ENCODE data around the gene PHACTR3. TPM values are rescaled to one million over a fixed set of nuclear protein-coding genes. Genes with fewer than 3 reads are reported as not detected.

PHACTR3 gene
- total RNA-seq, 1 donor from 2014 or later: 8.7 TPM

- peaks cover 8% of the 10 kb centered on the region for H3K4me1 Mint-ChIP-seq (ENCODE audit: unreplicated experiment)
- DNase-seq (ENCODE audit: low spot score): no peak
- no peaks in the 10 kb centered on the region for H3K36me3 Mint-ChIP-seq (ENCODE audit: low read depth, unreplicated experiment)
- no peak overlapping the region for H3K27ac Mint-ChIP-seq (ENCODE audit: unreplicated experiment)
- TF ChIP-seq, protein P1, sequence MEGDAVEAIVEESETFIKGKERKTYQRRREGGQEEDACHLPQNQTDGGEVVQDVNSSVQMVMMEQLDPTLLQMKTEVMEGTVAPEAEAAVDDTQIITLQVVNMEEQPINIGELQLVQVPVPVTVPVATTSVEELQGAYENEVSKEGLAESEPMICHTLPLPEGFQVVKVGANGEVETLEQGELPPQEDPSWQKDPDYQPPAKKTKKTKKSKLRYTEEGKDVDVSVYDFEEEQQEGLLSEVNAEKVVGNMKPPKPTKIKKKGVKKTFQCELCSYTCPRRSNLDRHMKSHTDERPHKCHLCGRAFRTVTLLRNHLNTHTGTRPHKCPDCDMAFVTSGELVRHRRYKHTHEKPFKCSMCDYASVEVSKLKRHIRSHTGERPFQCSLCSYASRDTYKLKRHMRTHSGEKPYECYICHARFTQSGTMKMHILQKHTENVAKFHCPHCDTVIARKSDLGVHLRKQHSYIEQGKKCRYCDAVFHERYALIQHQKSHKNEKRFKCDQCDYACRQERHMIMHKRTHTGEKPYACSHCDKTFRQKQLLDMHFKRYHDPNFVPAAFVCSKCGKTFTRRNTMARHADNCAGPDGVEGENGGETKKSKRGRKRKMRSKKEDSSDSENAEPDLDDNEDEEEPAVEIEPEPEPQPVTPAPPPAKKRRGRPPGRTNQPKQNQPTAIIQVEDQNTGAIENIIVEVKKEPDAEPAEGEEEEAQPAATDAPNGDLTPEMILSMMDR (IDR thresholded peaks at IDR 0.05; ENCODE audit: unreplicated experiment): no peak
- H3K4me3 Mint-ChIP-seq (ENCODE audit: unreplicated experiment): no peak overlapping the region
- H3K9me3 Mint-ChIP-seq (ENCODE audit: unreplicated experiment): no peaks in the 10 kb centered on the region
- H3K27me3 Mint-ChIP-seq (ENCODE audit: unreplicated experiment): peaks cover 14% of the 10 kb centered on the region
Measured at GRCh38 chr20:59814840-59815340, 210.6 kb downstream of the PHACTR3 start.

DNA sequence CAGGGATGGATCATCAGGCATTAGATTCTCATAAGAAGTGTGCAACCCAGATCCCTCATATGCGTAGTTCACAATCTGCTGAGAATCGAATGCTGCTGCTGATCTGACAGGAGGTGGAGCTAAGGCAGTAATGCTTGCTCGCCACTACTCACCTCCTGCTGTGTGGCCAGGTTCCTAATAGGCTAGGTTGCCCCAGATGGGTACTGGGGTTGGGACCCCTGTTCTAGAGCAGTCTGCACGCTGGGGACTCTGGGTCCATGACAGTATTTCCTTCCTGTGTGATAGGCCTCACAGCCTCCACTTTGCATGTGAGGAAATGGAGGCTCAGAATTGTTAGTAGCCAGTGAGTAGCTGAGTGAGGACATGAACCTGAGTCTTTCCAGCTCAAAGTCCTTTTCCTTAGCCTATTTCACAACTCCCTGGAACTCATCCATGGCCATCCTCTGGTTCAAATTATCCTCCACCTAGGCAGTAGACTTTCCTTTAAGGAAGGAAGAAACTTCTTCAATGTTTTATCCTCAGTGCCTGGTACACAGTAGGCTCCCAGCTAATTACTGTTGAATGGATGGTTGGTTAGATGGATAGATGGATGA is 211.9 kb downstream of the PHACTR3 start:
- Mint-ChIP-seq H3K27me3 (ENCODE audit: unreplicated experiment) (peaks cover 11% of the 10 kb centered on the region), H3K4me1 (ENCODE audit: unreplicated experiment) (peaks cover 8% of the 10 kb centered on the region), H3K4me3 (ENCODE audit: unreplicated experiment) (no peak overlapping the region), H3K9me3 (ENCODE audit: unreplicated experiment) (no peaks in the 10 kb centered on the region), H3K36me3 (ENCODE audit: low read depth, unreplicated experiment) (no peaks in the 10 kb centered on the region), H3K27ac (ENCODE audit: unreplicated experiment) (no peak overlapping the region)
- no peak for DNase-seq (ENCODE audit: low spot score)
- TF ChIP-seq, protein P1 (IDR thresholded peaks at IDR 0.05; ENCODE audit: unreplicated experiment): no peak

GRCh38 chr20:59817406-59817805 is 213.1 kb downstream of the PHACTR3 start:
- Mint-ChIP-seq H3K27ac (ENCODE audit: unreplicated experiment) (no peak overlapping the region), H3K9me3 (ENCODE audit: unreplicated experiment) (no peaks in the 10 kb centered on the region), H3K4me1 (ENCODE audit: unreplicated experiment) (peaks cover 15% of the 10 kb centered on the region), H3K36me3 (ENCODE audit: low read depth, unreplicated experiment) (no peaks in the 10 kb centered on the region), H3K4me3 (ENCODE audit: unreplicated experiment) (no peak overlapping the region), H3K27me3 (ENCODE audit: unreplicated experiment) (peaks cover 9% of the 10 kb centered on the region)
- DNase-seq (ENCODE audit: low spot score): no peak
- TF ChIP-seq, protein P1 (IDR thresholded peaks at IDR 0.05; ENCODE audit: unreplicated experiment): no peak

GRCh38 chr20:59817846-59818615 is 213.7 kb downstream of the PHACTR3 start:
- H3K27ac Mint-ChIP-seq (ENCODE audit: unreplicated experiment): no peak overlapping the region
- no peak for DNase-seq (ENCODE audit: low spot score)
- H3K9me3 Mint-ChIP-seq (ENCODE audit: unreplicated experiment): no peaks in the 10 kb centered on the region
- no peak overlapping the region for H3K4me3 Mint-ChIP-seq (ENCODE audit: unreplicated experiment)
- H3K4me1 Mint-ChIP-seq (ENCODE audit: unreplicated experiment): peaks cover 18% of the 10 kb centered on the region
- no peaks in the 10 kb centered on the region for H3K36me3 Mint-ChIP-seq (ENCODE audit: low read depth, unreplicated experiment)
- TF ChIP-seq, protein P1 (IDR thresholded peaks at IDR 0.05; ENCODE audit: unreplicated experiment): no peak
- peaks cover 8% of the 10 kb centered on the region for H3K27me3 Mint-ChIP-seq (ENCODE audit: unreplicated experiment)

- TF ChIP-seq, protein P1 (IDR thresholded peaks at IDR 0.05; ENCODE audit: unreplicated experiment): no peak
- no peak overlapping the region for H3K27ac Mint-ChIP-seq (ENCODE audit: unreplicated experiment)
- no peaks in the 10 kb centered on the region for H3K36me3 Mint-ChIP-seq (ENCODE audit: low read depth, unreplicated experiment)
- H3K9me3 Mint-ChIP-seq (ENCODE audit: unreplicated experiment): no peaks in the 10 kb centered on the region
- DNase-seq (ENCODE audit: low spot score): no peak
- peaks cover 18% of the 10 kb centered on the region for H3K4me1 Mint-ChIP-seq (ENCODE audit: unreplicated experiment)
- no peak overlapping the region for H3K4me3 Mint-ChIP-seq (ENCODE audit: unreplicated experiment)
- peaks cover 6% of the 10 kb centered on the region for H3K27me3 Mint-ChIP-seq (ENCODE audit: unreplicated experiment)
Measured at GRCh38 chr20:59818911-59819310, 214.6 kb downstream of the PHACTR3 start.
